HG02973 (cell line): ENCODE data around the gene CNN3.
"Not testable (repeated sequence)": the region's sequence is repeated elsewhere in the genome, so short reads cannot be mapped to it uniquely, and the experiment has no call there.

ENCODE experiments used
- ATAC-seq: cut with Tn5 transposase; IDR thresholded peaks from one replicate; pipeline ENCODE4 v1.9.1; 2021; ENCODE audit warnings: moderate library complexity; ENCODE audit not compliant: unreplicated experiment

The CNN3 gene

DNA sequence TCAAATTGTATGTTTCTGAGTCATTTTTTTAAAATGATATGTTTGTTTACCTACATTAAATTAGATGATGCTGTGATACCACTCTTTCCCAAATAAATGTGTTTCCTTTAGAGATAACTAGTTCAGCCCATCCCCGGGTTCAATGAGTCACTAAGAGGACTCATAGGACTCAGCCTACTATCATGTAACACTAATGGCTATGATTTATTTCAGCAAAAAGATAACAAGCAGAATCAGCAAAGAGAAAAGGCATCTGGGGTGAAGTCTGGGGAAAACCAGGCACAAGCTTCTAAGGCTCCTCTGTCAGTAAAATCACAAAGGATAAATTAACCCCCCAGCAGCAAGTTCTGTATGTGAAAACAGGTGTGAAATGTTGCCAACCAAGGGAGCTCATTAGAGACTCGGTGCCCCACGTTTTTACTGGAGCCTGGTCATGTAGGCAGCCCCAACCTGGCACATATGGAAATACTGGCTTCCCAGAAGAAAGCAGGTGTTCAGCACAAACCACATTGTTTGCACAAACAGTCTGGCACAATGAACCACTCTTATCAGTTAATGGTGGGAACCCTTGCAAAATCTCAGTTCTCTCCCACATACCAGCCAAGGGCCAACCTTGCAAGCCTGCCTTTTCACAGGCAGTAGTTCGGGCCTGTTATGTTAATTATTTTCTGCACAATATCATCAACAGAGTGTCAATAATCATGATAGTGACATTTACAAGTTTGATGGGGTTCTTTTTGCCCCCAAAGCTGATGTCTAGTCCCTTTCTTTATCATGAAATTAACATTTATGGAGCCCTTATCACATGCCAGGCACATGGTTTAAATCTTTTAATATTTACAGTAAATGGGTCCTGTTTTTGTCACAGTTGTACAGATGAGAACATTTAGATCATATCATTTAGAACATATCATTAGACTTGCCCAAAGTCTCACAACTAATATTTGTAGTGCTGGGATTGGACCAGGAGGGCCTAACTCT is 23.1 kb upstream of the CNN3 start:
- ATAC-seq: no peak

DNA sequence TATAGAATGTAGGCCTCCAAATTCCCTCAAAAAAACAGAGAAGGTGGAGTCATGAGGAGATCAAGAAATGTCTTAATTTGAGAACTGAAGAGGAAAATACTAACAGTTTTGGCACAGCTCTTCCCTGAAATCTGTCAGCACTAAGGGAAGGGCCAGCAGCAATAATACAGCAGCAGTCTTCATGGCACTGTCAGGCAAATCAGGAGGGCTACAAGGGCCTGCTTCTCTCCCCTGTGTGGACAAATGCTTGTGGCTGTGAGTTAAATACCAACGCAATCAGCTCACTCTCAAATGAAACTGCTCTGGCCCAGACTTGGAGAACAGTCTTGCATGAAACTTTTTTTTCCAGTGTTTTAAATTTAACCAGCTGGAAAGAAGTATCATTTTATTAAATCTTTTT is 20.5 kb upstream of the CNN3 start:
- no peak for ATAC-seq

DNA sequence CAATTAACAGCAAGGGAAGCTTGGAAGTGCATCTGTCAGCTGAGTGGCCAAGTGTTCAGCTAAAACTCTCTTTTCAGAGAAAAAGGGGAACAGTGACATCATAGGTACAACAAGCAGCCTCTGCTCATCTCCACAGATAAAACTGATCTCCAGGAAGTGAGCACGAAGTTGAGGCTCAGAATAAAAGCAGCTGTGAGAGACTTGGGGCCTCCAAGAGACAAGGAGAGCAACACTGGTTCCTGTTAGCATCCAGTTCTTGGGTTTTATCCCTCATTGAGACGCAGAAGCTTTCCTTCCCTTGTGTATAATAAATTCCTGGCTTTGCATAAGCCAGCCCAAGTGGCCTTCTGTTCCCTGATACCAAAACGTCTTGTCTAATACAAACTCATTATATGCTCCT is 20.0 kb upstream of the CNN3 start:
- no peak for ATAC-seq

DNA sequence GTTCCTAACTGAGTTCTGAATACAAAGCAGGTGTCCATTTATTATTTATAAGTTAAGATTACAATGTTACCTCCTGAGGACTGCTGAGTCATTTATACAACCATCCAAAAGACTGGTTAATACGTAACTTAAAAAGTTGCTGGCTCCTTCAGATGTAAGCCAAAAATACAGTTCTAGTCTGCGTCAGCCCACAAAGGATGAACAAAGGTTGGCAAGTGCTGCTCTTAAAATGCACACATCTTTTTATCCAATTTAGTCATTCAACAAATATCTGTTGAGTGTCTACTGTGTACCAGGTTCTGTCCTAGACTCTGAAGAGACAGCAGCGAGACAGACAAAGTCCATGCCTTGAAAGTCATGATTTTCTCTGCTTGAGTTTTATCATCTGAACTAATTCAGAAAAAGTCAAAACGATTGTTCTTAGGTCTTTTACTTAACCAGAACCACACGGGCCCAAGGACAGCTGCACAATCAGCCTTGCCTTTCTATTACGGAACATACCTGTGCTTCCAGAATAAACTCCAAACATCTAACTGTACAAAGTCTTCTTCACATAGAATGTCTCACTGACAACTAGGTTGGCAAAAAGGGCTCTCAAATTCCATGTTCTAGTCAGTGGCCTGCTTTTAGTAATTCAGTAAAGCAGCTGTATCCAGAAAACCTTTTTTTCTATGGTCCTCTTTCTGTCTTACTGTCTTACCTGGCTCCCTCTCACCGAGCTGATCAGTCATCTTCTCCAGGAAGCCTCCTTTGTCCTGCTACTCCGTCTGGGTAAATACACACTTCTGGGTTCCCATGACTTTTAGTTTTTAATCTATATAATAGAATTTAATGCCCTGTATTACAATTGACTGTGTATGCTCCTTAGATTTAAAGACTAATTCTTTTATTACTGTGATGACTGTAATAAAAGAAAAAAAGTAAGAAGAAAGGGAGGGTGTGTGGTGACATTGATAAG is 15.5 kb upstream of the CNN3 start:
- no peak for ATAC-seq

DNA sequence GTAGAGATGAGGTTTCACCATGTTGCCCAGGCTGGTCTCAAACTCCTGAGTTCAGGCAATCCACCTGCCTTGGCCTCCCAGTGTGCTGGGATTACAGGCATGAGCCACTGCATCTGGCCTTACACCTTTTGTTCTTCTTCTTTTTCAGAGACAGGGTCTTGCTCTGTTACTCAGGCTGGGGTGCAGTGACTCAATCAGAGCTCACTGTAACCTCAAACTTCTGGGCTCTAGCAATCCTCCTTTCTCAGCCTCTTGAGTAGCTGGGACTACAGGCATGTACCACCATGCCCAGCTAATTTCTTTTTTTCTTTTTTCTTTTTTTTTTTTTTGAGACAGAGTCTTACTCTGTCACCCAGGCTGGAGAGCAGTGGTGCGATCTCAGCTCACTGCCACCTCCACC is 14.6 kb upstream of the CNN3 start:
- ATAC-seq: not testable (repeated sequence)

DNA sequence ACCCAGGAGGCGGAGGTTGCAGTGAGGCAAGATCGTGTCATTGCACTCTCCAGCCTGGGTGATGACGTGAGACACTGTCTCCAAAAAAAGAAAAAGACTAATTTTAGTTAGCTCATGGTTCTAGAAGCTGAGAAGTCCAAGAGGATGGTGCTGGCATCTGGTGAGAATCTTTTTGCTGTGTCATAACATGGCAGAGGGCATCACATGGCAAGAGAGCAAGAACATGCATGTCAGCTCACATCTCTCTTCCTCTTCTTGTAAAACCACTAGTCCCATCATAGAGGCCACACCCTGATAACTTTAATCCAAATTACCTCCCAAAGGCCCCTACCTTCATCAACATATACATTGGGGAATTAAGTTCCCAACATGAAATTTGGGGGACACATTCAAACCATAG is 13.8 kb upstream of the CNN3 start:
- no peak for ATAC-seq

DNA sequence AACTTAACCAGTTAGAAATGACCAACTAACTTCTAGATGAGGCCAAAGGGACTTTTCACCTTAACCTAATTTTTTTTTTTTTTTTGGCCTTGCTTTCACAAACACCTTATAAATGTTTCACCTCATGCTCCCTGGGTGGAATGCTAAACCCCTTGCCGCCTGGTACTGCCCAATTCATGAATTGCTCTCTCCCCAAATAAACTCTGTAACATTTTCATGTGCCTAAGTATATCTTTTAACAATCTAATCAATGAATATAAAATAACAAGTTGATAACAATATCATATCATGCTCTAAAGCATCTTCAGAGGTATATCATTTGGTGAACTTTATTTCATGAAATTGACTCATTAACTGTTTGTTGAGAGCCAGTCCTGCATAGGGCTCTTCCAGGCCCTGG is 10.9 kb upstream of the CNN3 start:
- ATAC-seq: no peak

DNA sequence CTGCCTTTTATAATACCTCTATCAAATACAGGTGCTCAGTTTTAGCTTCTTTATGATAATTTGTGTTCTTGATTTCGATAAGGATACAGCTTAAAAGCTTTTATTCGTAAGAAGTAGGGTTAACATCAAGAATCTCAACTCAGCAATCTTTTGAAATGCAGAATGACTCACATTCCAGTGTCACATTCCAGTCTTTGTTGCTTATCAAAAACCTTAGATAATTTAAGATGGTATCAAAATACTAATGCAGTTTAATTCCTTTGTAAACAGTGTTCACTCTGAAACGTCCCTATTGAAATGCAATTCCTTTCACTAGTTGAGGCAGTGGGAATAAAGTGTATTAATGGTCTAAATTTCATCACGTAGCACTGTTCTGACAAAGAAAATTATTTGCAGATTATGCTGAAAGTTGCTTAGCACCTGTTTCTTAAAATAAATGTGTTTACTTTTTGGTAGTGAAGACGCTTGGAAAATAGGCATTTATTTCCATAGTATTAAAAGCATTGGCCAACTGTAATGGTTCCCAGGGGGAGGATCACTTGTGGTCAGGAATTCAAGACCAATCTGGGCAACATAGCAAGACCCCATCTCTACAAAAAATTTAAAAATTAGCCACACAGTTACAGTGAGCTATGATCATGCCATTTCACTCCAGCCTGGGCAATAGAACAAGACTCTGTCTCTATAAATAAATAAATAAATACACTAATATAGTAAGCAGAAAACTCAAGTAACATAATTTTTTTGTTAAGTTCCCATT is 10.1 kb upstream of the CNN3 start:
- ATAC-seq: no peak

DNA sequence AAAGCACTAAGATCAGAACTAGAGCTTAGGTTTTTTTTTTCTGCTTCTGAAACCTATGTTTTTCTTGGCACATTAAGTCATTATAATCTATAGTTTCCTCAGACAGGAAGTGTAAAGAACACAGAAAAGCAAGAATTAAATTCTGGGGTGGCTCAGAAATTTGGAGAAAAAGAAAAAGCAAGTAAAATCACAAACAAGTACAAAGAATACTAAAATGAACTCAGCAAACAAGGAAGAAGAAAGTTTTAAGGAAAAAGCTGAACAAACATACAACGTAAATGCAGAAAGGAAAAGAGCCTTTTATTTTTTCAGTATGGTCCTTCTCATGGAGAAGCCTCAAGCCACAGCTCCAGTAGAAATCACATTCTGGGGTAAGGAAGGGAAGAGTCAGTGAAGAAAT is 8.6 kb upstream of the CNN3 start:
- no peak for ATAC-seq

DNA sequence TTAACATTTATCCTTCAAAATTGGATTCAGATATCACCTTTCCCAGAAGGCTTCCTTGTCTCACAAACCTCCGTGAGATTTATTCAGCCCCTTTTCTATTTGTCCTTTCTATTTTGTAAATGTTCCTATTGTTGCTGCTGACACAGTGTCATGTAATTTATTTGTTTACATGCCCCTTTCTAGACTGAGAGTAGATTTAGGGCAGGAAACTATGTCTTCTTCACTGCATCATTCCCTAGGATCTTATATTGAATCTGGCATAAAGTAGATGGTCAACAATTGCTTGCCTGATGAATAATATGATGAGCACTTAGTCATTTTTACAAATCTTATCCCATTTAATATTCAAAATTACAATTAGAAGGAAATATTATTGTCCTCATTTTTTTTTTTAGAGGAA is 8.1 kb upstream of the CNN3 start:
- ATAC-seq: no peak

DNA sequence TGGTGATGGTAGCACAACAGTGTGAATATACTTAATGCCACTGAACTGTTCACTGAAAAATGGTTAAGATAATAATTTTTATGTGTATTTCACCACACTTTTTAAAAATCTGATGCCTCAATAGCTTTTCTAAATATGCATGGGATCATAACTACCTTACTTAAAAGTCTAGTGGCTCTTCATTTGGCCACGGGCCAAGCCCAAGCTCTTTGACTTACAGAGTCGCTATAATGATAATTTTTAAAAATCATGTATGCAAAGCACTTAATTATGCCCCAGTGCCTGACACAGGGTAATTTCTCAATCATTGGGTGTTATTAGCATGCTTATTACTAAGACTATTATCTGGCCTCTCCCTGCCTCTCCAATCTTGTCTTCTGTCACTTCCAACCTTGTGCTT is 7.6 kb upstream of the CNN3 start:
- no peak for ATAC-seq

DNA sequence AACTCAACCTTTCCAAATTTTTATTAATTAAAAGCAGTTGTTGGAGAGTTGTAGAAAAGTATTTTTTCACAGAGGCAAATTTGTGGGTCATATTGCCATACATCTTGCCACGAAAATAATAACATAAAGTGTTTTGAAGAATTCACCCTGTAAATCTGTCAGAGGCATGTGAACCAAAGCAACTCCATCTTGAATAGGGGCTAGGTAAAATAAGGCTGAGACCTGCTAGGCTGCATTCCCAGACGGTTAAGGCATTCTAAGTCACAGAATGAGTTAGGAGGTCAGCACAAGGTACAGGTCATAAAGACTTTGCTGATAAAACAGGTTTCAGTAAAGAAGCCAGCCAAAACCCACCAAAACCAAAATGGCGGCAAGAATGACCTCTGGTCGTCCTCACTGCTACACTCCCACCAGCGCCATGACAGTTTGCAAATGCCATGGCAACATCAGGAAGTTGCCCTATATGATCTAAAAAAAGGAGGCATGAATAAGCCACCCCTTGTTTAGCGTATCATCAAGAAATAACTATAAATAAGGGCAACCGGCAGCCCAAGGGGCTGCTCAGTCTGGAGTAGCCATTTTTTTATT is 4.4 kb upstream of the CNN3 start:
- ATAC-seq: no peak

DNA sequence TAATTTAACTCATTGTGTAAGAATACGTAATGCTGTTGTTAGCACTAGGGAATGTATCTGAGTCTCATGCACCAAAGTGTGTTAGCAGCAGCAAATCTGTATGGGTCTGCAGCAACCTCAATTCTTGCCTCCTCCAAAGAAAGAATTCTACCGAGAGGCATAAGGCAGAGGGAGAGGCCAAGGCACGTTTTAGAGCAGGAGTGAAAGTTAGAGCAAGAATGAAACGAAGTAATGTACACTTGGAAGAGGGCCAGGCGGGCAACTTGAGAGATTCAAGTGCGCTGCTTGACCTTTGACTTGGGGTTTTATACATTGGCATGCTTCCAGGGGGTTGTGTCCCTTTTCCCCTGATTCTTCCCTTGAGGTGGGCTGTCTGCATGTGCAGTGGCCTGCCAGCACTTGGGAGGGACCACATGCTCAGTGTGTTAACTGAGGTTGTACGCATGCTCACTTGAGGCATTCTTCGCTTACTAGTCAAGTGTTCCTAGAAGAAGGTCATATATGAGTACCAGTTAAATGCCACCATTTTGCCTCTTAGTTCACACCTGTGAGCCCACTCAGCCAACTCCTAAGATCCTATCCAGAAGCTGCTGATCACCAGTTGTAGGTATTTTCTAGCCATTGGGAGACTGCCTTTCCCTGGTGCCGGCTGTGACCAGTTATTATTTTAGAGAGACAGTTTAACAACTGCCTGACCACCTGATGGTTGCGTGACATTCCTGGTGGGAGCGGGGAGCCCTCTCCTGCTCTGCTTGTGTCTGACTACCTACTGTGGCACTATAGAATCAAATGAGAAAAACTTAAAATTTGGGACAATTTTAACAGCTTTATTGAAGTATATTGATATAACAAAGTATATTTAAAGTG is 2.7 kb upstream of the CNN3 start:
- no peak for ATAC-seq

DNA sequence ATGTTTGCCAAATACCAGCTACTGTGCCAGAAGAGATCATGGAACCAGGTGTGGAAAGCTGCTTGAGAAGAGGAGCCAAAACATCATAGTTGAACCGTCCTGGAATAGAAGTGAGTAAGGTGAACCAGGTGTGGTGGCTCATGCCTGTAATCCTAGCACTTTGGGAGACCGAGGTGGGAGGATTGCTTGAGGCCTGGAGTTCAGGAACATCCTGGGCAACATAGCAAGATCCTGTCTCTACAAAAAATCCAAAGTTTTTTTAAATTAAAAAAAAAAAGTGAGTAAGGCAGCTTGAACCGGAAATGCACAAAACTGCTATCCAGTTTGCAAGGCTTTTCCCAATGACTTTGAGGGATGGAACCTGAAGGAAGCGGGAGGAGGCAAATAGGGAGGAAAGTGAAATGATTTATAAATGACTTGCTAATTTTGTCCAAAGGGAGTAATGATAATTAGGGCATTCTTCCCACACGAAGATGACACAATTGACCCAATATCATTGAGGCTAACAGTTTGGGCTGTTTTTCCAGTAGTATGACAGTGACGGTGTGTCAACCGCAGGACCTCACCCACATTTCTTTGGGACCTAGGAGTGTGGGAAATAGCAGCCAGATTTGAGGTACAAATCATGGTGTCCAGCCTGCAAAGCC is 1.5 kb upstream of the CNN3 start:
- ATAC-seq: no peak

DNA sequence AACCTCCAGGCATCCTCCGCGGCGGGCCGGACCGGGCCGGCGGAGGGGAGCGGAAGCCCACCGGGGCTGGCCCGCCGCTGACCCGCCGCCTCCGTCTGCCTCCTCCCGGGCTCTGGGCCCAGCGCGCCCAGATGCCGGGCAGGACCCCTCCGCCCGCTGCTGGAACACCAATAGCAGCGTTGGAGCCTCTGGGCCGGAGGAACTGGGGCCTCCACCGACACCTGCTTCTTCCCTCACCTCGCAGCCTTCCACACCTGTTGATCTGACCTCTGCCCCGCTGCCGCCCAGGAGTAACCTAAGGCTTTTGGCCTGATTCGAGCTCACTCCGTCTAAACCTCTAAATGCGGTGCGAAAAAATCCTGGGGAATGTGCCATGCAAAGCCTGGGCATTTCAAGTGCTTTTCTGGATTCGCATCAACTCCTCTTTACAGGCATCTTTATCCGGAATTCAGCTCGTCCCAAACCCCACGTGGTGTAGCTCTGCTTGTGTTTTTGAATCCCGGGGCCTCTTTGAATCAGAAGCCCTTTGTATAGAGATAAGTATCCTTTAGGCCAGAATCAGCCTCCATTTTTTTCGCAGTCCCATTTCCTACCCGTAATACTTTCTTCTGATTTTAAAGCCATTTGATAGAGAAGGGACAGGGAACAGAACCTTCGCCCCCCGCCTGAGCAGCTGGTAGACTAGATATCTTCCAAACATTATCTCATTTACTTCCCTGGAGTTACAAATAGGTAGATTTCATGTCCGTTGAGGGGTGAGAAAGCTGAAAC is 680 bp upstream of the CNN3 start:
- peak; percentile 13 for ATAC-seq

DNA sequence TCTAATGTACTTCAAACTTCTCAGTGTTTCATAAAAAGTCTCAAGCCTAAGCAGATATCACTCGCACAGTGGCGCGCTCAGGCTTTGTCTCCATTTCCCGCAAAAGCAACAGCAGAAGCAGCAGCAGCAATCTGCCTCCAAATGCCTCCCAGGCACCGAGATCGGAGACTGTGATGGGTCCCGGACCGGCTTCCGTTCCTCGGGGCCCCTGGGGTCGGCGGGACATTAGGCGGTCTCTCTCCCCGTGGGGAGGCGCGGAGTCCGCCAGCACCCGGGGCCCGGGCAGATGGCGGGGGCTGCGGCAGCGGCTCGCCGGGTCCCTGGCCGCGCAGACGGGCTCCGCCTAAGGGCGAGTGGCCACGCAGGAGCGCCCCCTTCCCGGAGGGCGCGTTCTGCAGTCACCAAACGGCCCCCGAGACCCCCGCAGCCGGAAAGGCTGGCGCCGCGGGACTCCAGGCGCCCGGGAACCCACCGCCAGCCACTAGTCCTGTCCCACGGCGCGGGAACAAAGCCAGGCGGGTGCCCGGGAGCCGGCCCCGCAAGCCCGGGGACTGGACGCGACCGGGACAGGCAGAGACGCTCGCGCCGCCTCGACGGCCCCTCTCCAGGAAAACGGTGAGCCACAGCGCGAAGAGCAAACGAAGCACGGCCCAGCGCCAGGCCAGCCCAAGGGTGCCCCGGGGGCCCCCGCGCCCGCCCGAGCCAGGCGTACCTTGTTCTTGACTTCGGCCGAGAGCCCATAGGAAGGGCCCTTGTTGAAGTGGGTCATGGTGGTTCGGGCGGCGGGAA is 590 bp downstream of the CNN3 start:
- ATAC-seq: no peak

DNA sequence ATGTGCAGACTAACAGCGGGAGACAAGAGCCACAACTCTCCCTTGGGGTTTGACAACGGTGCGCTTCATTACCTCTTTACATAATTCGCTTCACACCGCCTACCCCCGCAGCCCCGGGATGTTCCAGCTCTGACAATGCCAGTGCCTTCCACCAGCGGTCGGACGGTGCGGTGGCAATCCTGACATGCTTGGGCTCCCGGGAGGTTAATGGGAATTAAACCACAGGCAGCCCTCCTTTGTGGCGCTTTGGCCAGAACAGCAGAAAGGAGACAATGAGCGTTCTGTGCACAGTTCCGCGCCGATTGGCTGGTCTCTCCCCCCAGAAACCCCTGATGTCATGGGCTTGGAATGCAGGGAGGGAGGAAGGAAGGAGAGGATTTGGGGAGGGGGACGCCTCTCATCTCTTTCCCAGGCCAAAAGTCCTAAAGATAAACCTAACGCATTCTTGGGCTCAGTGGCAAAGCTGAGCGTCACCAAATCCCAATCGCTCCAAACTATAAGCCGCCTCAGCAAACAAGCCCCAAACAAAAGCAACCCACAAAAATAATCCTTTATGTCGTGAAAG is 1.3 kb downstream of the CNN3 start:
- no peak for ATAC-seq
